GM19240 (cell line): ENCODE measurements around the gene PDE4DIP.
"Not testable (repeated sequence)": the region's sequence is repeated elsewhere in the genome, so short reads cannot be mapped to it uniquely, and the experiment has no call there.

ENCODE experiments used
- DNase-seq: peaks from one replicate; pipeline ENCODE4 v3.0.0; 2011; ENCODE audit warnings: low spot score; ENCODE audit not compliant: insufficient read length

PDE4DIP gene

DNA sequence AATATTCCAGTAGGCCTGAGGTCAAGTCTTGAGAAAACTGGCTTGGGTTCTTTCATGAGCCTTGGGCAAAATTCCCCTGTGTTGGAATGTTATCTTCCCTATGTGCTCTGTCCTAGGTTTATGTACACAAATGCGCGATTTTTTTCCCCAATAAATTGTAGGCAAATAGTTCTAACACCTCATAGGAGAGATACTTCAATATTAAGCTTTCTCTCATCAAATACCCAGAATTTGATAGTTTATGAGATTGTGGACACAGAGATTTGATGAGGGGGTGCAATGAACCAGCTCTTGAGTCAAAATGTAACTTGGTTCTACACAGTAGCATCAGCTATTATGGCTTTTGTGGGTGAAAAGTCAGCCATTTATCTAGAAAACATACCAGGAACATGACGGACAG lies 220.4 kb downstream of the PDE4DIP start:
- not testable (repeated sequence) for DNase-seq

DNA sequence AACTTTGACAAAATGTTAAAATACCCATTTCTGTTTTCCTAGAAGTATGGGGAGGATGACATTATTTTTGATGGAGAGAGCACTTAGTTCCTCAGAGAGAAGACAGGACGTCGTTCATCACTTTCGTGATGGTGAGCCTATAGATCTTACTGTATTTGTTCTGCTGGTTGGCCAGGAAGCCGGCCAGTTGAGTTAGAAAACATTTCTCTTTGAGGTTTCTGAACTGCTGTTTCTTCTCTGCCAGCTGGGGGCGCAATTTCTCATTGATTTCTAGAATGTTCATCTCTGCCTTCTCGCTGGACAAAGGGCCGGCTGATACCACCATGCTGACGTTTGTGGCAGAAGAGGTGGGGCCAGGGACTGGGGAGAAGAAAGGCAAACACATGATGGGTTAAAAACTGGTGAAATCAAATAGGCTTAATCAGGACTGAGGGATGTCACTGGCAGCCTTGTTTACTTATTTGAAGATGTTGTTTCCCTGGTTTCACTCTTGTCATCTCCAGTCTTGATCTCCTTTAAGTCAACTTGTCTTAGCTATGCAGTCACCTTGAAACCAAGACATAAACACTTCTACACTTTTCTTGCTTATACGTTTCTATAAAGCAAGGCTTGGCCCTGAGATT lies 231.4 kb downstream of the PDE4DIP start:
- DNase-seq: not testable (repeated sequence)
